PFSK-1 (cell line): ENCODE measurements around the gene USB1.

Source experiments
- FOXP2 ChIP-seq: optimal IDR thresholded peaks from 2 replicates; pipeline ENCODE3; 2011; ENCODE audit warnings: borderline replicate concordance, control low read depth, inconsistent platforms; ENCODE audit not compliant: insufficient read depth; ENCODE audit errors: extremely low read length, extremely low read depth
- POLR2AphosphoS5 ChIP-seq: IDR thresholded peaks from 2 replicates; pipeline ENCODE4 v1.6.1; 2012; ENCODE audit warnings: low read depth, mild to moderate bottlenecking, control low read depth, low read length, moderate library complexity
- SIN3A ChIP-seq: IDR thresholded peaks from 2 replicates; pipeline ENCODE4 v1.6.1; 2012; ENCODE audit warnings: mild to moderate bottlenecking, low read length, moderate library complexity, borderline replicate concordance; ENCODE audit not compliant: insufficient read depth
- TAF1 ChIP-seq: IDR thresholded peaks from 2 replicates; pipeline ENCODE4 v1.6.1; 2012; ENCODE audit warnings: low read length, control low read depth, borderline replicate concordance; ENCODE audit not compliant: insufficient read depth
- TF ChIP-seq, protein P1 (sequence below), 2 experiments: IDR thresholded peaks; 2 replicates each; pipeline versions ENCODE4 v1.6.1 to v1.8.0; 2011 to 2012; ENCODE audit warnings: low read depth in 2 of 2, low read length in 2 of 2, control low read depth in 1 of 2, inconsistent platforms in 1 of 2, mild to moderate bottlenecking in 1 of 2, moderate library complexity in 1 of 2; ENCODE audit not compliant: insufficient read depth in 1 of 2

DNA sequence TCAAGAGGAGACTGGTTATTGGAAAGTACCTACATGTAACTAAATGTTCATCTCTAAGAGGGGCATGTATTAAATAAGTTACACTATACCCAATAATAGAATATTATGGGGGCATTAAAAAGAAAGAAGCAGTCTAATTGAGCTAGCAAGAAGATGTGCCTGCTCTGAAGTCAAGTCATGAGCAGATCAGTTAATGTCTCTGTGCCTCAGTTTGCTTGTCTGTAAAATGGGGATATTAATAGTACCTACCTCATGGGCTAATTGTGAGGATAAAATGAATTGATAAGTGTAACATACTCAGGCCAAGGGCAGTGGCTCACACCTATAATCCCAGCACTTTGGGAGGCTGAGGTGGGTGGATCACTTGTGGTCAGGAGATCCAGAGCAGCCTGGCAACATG lies 33.3 kb upstream of the USB1 start:
- TF ChIP-seq POLR2AphosphoS5 (no peak), SIN3A (no peak), FOXP2 (no peak), TAF1 (no peak)
- TF ChIP-seq, protein P1, sequence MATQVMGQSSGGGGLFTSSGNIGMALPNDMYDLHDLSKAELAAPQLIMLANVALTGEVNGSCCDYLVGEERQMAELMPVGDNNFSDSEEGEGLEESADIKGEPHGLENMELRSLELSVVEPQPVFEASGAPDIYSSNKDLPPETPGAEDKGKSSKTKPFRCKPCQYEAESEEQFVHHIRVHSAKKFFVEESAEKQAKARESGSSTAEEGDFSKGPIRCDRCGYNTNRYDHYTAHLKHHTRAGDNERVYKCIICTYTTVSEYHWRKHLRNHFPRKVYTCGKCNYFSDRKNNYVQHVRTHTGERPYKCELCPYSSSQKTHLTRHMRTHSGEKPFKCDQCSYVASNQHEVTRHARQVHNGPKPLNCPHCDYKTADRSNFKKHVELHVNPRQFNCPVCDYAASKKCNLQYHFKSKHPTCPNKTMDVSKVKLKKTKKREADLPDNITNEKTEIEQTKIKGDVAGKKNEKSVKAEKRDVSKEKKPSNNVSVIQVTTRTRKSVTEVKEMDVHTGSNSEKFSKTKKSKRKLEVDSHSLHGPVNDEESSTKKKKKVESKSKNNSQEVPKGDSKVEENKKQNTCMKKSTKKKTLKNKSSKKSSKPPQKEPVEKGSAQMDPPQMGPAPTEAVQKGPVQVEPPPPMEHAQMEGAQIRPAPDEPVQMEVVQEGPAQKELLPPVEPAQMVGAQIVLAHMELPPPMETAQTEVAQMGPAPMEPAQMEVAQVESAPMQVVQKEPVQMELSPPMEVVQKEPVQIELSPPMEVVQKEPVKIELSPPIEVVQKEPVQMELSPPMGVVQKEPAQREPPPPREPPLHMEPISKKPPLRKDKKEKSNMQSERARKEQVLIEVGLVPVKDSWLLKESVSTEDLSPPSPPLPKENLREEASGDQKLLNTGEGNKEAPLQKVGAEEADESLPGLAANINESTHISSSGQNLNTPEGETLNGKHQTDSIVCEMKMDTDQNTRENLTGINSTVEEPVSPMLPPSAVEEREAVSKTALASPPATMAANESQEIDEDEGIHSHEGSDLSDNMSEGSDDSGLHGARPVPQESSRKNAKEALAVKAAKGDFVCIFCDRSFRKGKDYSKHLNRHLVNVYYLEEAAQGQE (IDR thresholded peaks at IDR 0.05; ENCODE audit: insufficient read depth in 1 of 2, low read depth in 2 of 2, low read length in 2 of 2): no peak
